ENCODE results near the gene CFI. TPM values are rescaled to one million over a fixed set of nuclear protein-coding genes. Genes with fewer than 3 reads are reported as not detected.

CFI gene
- total RNA-seq, 2 donors from 2014 or later = 1.6 to 6.8 TPM

DNA sequence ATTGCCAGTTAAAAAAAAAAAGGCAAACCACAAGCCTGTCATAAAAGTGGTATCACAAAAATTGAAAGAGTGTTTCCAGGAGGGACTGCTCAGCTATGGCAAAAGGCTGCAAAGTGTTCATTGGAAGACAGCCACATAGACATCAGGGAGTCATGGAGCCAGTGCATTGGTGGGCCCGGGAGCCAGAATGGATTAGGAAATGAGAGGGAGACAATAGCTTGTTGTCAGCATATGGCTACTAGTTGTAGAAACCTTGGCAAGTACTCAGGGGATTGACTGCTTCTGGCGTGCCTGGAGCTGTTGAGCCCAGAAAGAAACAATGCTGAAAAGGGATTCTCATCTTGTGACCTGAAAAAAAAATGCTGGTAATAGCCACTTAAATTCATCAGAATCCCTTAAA lies 18.8 kb upstream of the CFI start:
- DNase-seq = no peak
- Histone ChIP-seq H3K4me1 (peaks cover 8% of the 10 kb centered on the region), H3K27ac (no peak overlapping the region), H3K9me3 (no peaks in the 10 kb centered on the region), H3K9ac (ENCODE audit: low read depth in 2 of 2, low read length in 2 of 2) (no peak overlapping the region), H3K27me3 (no peaks in the 10 kb centered on the region), H3K4me3 (no peak overlapping the region), H3K36me3 (peaks cover 5% of the 10 kb centered on the region)
- TF ChIP-seq, protein P1, sequence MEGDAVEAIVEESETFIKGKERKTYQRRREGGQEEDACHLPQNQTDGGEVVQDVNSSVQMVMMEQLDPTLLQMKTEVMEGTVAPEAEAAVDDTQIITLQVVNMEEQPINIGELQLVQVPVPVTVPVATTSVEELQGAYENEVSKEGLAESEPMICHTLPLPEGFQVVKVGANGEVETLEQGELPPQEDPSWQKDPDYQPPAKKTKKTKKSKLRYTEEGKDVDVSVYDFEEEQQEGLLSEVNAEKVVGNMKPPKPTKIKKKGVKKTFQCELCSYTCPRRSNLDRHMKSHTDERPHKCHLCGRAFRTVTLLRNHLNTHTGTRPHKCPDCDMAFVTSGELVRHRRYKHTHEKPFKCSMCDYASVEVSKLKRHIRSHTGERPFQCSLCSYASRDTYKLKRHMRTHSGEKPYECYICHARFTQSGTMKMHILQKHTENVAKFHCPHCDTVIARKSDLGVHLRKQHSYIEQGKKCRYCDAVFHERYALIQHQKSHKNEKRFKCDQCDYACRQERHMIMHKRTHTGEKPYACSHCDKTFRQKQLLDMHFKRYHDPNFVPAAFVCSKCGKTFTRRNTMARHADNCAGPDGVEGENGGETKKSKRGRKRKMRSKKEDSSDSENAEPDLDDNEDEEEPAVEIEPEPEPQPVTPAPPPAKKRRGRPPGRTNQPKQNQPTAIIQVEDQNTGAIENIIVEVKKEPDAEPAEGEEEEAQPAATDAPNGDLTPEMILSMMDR (IDR thresholded peaks at IDR 0.05) = no peak
- intact Hi-C loops (cut with DNase I) = loop anchor here (10.0 kb wide), 1 partner anchor 154 kb away; no protein-coding TSS in a partner anchor

DNA sequence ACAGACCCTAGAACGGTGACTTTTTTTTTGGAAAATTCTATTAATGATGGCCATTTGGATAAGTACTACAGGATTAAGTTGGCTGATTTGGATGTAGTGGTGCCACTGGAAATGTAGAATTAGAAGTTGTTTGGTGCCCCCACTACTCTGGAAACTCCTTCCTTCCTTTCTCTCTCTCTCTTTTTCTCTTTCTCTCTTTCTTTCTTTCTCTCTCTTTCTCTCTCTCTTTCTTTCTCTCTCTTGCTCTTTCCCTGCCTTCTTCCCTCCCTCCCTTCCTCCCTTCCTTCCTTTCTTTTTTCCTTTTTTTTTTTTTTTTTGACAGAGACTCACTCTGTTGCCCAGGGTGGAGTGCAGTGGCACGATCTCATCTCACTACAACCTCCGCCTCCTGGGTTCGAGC lies 16.5 kb upstream of the CFI start:
- no peak for DNase-seq
- Histone ChIP-seq H3K27ac (no peak overlapping the region), H3K4me3 (no peak overlapping the region), H3K27me3 (no peaks in the 10 kb centered on the region), H3K9me3 (no peaks in the 10 kb centered on the region), H3K36me3 (no peaks in the 10 kb centered on the region), H3K4me1 (peaks cover 8% of the 10 kb centered on the region), H3K9ac (ENCODE audit: low read depth in 2 of 2, low read length in 2 of 2) (no peak overlapping the region)
- intact Hi-C loops (cut with DNase I) = loop anchor here (5.0 to 10.0 kb wide), 2 partner anchors 253 to 386 kb away; partner anchors contain the start of genes MCUB and SEC24B
- TF ChIP-seq, protein P1 (IDR thresholded peaks at IDR 0.05) = no peak

DNA sequence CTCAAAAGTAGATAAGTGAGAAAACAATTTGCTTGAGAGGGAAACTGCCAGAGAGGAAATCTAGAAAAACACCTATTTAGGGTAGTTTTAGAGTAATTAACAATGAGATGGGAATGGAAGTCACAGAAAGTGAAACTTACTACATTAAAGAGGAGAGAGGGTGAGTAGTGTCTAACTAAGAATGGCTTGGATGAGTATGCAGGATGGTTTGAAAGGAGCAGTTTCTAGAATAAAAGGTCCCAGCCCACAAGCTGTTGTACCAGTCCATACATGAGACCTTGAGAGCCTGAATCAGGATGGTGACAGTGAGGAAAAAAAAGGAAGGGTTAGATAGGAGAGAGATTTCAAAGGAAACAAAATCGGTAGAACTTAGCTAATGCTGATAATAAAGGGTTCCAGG lies 15.1 kb upstream of the CFI start:
- TF ChIP-seq, protein P1 (IDR thresholded peaks at IDR 0.05) = no peak
- peak overlapping the region in 1 of 2 donors; percentile 9 for H3K9ac ChIP-seq (ENCODE audit: low read depth in 2 of 2, low read length in 2 of 2)
- DNase-seq = no peak
- no peaks in the 10 kb centered on the region for H3K36me3 ChIP-seq
- peaks cover 8% of the 10 kb centered on the region for H3K4me1 ChIP-seq
- no peaks in the 10 kb centered on the region for H3K27me3 ChIP-seq
- H3K9me3 ChIP-seq = no peaks in the 10 kb centered on the region
- peak overlapping the region; percentile 65 for H3K4me3 ChIP-seq
- intact Hi-C loops (cut with DNase I) = loop anchor here (5.0 to 10.0 kb wide), 2 partner anchors 252 to 385 kb away; partner anchors contain the start of genes MCUB and SEC24B
- no peak overlapping the region for H3K27ac ChIP-seq

DNA sequence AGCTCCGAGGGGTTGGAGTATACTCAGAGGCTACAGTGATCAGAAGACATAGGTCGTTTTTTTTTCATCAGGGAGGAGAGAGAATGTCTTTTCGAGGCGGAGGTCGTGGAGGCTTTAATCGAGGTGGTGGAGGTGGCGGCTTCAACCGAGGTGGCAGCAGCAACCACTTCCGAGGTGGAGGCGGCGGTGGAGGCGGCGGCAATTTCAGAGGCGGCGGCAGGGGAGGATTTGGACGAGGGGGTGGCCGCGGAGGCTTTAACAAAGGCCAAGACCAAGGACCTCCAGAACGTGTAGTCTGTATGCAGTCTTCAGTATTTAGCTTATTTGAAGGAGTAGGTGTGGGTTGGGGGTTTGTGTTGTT lies 14.3 kb upstream of the CFI start:
- Histone ChIP-seq H3K27me3 (no peaks in the 10 kb centered on the region), H3K36me3 (no peaks in the 10 kb centered on the region), H3K9ac (ENCODE audit: low read depth in 2 of 2, low read length in 2 of 2) (peak overlapping the region; percentile 76 to 80), H3K9me3 (no peaks in the 10 kb centered on the region), H3K4me1 (peaks cover 8% of the 10 kb centered on the region), H3K4me3 (peak overlapping the region; percentile 65), H3K27ac (peak overlapping the region; percentile 78)
- DNase-seq = peak; percentile 29
- TF ChIP-seq, protein P1 (IDR thresholded peaks at IDR 0.05) = no peak
- intact Hi-C loops (cut with DNase I) = loop anchor here (5.0 to 10.0 kb wide), 2 partner anchors 251 to 384 kb away; partner anchors contain the start of genes MCUB and SEC24B

DNA sequence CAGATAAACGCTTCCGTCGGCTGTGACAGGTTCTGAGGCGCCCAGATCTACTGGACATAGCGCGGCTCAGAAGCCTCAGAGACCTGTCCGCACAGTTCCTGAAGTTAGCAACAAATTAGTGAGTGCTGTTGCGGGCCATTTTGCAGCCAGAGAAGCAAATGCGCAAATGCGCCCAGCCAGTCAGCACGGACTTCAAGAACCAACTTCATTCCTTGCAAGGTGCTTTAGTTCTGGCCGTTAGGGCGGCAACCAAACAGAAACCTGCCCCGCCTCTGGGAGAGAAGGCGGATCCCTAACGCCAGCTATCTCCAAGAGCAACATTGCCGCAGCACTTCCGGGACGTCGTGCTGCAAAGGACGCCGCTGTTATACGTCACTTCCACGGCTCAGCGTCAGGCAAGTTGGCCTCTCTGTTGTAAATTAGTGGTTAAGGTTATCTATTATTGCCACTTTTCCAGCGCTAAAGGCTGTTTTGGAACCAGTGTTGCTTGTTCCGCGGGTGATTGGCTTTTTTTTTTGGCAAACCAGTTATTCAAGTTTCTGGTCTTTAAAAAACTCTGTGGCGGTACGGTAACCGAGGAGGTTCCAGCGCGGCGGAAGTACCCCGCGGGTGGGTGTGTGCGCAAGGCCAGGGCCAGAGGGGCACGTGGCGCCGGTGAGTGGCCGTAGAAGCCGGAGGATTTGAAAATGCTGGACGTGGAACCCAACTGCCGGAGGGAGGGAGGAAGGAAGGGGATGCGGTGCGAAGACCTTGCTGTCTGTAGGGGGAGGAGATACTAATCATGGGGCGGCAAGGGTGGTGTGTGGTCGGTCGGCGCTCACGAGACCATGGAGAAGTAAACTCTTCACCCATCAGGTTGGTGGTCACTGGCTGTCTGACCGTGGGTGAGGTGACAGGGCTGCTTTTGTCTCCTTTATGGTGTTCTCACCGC lies 13.6 kb upstream of the CFI start, which contains the start of gene GAR1:
Gene GAR1 (plus strand): TSS at position 612 of the 931 bp plus-strand sequence. CDS start 403 bp downstream, outside the sequence.
- Histone ChIP-seq H3K4me1 (peaks cover 8% of the 10 kb centered on the region), H3K4me3 (peak within 1 kb of the TSS; percentile 65), H3K36me3 (no peaks in the 10 kb centered on the region), H3K27me3 (no peaks in the 10 kb centered on the region), H3K9me3 (no peaks in the 10 kb centered on the region), H3K9ac (ENCODE audit: low read depth in 2 of 2, low read length in 2 of 2) (peak within 1 kb of the TSS; percentile 76 to 80), H3K27ac (peak within 1 kb of the TSS; percentile 78)
- intact Hi-C loops (cut with DNase I) = loop anchor here (5.0 to 10.0 kb wide), 2 partner anchors 251 to 383 kb away; partner anchors contain the start of genes MCUB and SEC24B
- TF ChIP-seq, protein P1 (IDR thresholded peaks at IDR 0.05) = no peak
- peak; percentile 96 for DNase-seq

Data from colonic mucosa (tissue), 4 donors.